Mesothelial cell of epicardium (in vitro differentiated cells): ENCODE measurements around the gene SLC4A3. TPM values are rescaled to one million over a fixed set of nuclear protein-coding genes. Genes with fewer than 3 reads are reported as not detected.
A peak's percentile ranks its signal among the peaks of the same experiment; 100 is the strongest.

ENCODE experiments used
- DNase-seq, 2 experiments: peaks; one replicate each; pipeline ENCODE4 v3.0.0; 2021; ENCODE audit warnings: low spot score in 2 of 2; ENCODE audit not compliant: unreplicated experiment in 2 of 2
- H3K27ac Mint-ChIP-seq: 2 replicates; pipeline ENCODE4 v1.8.0; 2021; ENCODE audit warnings: mixed read lengths
- H3K27me3 Mint-ChIP-seq: 2 replicates; pipeline ENCODE4 v1.8.0; 2021; ENCODE audit warnings: low read depth, mixed read lengths
- H3K36me3 Mint-ChIP-seq: 2 replicates; pipeline ENCODE4 v1.8.0; 2021; ENCODE audit warnings: mixed read lengths
- H3K4me1 Mint-ChIP-seq: 2 replicates; pipeline ENCODE4 v1.8.0; 2021; ENCODE audit warnings: mixed read lengths
- H3K4me3 Mint-ChIP-seq: 2 replicates; pipeline ENCODE4 v1.8.0; 2021; ENCODE audit warnings: mild to moderate bottlenecking, moderate library complexity, mixed read lengths
- H3K9me3 Mint-ChIP-seq: 2 replicates; pipeline ENCODE4 v1.8.0; 2021; ENCODE audit warnings: mixed read lengths
- total RNA-seq: library from RNA; stranded (reverse); gene quantifications from 3 replicates; pipeline ENCODE4 v1.2.1, GENCODE V29; 2021
- TF ChIP-seq, protein P1 (sequence below): fragments of 200-600 bp; sonication (generic); IDR thresholded peaks from one replicate; pipeline ENCODE4 v1.5.0; 2021; ENCODE audit warnings: antibody characterized with exemption; ENCODE audit not compliant: unreplicated experiment

SLC4A3 gene
- total RNA-seq, 1 donor from 2014 or later: 23.6 TPM

- Mint-ChIP-seq H3K27me3 (peaks cover 5% of the 10 kb centered on the region), H3K4me1 (peaks cover 19% of the 10 kb centered on the region), H3K4me3 (no peak overlapping the region), H3K9me3 (no peaks in the 10 kb centered on the region), H3K27ac (peak overlapping the region; percentile 2), H3K36me3 (no peaks in the 10 kb centered on the region)
- TF ChIP-seq, protein P1, sequence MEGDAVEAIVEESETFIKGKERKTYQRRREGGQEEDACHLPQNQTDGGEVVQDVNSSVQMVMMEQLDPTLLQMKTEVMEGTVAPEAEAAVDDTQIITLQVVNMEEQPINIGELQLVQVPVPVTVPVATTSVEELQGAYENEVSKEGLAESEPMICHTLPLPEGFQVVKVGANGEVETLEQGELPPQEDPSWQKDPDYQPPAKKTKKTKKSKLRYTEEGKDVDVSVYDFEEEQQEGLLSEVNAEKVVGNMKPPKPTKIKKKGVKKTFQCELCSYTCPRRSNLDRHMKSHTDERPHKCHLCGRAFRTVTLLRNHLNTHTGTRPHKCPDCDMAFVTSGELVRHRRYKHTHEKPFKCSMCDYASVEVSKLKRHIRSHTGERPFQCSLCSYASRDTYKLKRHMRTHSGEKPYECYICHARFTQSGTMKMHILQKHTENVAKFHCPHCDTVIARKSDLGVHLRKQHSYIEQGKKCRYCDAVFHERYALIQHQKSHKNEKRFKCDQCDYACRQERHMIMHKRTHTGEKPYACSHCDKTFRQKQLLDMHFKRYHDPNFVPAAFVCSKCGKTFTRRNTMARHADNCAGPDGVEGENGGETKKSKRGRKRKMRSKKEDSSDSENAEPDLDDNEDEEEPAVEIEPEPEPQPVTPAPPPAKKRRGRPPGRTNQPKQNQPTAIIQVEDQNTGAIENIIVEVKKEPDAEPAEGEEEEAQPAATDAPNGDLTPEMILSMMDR: no peak
- no peak for DNase-seq
Measured at GRCh38 chr2:219641390-219642068, 14.1 kb downstream of the SLC4A3 start.

DNA sequence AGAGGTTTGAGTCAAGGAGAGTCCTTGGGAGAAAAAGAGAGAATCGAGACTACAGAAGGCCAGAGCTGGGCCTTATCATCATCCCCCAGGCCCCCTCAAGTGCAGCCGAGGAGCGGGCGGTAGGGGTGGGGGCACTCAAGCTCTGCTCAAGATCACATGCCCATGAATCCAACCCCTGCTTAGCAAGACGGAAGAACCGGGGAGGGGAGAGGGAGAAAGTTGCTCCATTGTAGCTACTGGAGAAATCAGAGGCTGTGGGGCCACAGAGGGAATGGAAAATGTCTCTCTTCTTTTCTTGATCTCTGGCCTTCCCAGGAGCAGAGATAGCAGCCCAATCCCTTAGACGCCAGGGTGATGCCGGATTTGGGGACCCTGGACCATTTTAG, 14.6 kb downstream of the SLC4A3 start:
- peak overlapping the region; percentile 69 for H3K27ac Mint-ChIP-seq
- H3K4me1 Mint-ChIP-seq: peaks cover 19% of the 10 kb centered on the region
- peaks cover 5% of the 10 kb centered on the region for H3K27me3 Mint-ChIP-seq
- TF ChIP-seq, protein P1: no peak
- H3K36me3 Mint-ChIP-seq: no peaks in the 10 kb centered on the region
- H3K4me3 Mint-ChIP-seq: no peak overlapping the region
- no peak for DNase-seq
- no peaks in the 10 kb centered on the region for H3K9me3 Mint-ChIP-seq

DNA sequence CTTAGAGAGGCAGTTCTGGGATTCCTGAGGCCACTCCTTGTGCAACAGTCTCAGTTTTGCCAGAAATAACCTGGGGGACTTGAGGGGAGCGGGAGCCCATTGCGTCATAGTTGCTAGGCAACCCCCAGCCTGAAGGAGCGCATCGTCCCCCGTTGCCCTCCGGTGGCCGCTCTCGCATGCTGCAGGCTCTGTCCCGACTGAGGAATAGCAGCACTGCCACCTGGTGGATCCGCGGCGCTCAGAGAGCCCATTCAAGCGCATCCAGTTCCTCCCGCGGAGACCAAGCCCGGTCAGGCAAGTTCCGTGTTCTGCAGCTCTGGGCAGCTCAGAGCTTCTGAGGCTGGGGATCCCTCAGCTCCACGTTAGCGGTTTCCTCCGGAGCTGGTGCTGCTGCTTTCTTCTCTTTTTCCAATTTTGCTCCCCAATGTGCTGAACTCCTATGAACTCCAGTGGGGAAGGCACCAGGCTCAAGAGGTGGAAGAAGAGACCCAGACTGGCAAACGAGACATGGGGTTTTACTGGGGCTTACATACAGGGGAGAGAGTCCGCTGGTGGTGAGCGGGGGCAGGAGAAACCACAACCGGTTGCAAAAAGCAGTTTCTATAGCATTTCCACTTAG, 15.1 kb downstream of the SLC4A3 start:
- peaks cover 19% of the 10 kb centered on the region for H3K4me1 Mint-ChIP-seq
- TF ChIP-seq, protein P1: peak; percentile 92
- no peaks in the 10 kb centered on the region for H3K36me3 Mint-ChIP-seq
- DNase-seq: peak; percentile 90 to 95
- no peaks in the 10 kb centered on the region for H3K9me3 Mint-ChIP-seq
- H3K4me3 Mint-ChIP-seq: no peak overlapping the region
- H3K27me3 Mint-ChIP-seq: peaks cover 5% of the 10 kb centered on the region
- H3K27ac Mint-ChIP-seq: peak overlapping the region; percentile 69

GRCh38 chr2:219643084-219643473, 15.6 kb downstream of the SLC4A3 start:
- Mint-ChIP-seq H3K27ac (no peak overlapping the region), H3K36me3 (no peaks in the 10 kb centered on the region), H3K9me3 (no peaks in the 10 kb centered on the region), H3K27me3 (peaks cover 5% of the 10 kb centered on the region), H3K4me1 (peaks cover 19% of the 10 kb centered on the region), H3K4me3 (no peak overlapping the region)
- TF ChIP-seq, protein P1: no peak
- DNase-seq: no peak

- H3K27me3 Mint-ChIP-seq: peaks cover 5% of the 10 kb centered on the region
- TF ChIP-seq, protein P1: no peak
- H3K27ac Mint-ChIP-seq: no peak overlapping the region
- H3K4me3 Mint-ChIP-seq: no peak overlapping the region
- H3K36me3 Mint-ChIP-seq: no peaks in the 10 kb centered on the region
- no peaks in the 10 kb centered on the region for H3K9me3 Mint-ChIP-seq
- H3K4me1 Mint-ChIP-seq: peaks cover 19% of the 10 kb centered on the region
- no peak for DNase-seq
Measured at GRCh38 chr2:219643788-219644398, 16.5 kb downstream of the SLC4A3 start.
